PC-3 (cell line): ENCODE data around the gene SPRED1. TPM values are rescaled to one million over a fixed set of nuclear protein-coding genes. Genes with fewer than 3 reads are reported as not detected.
A peak's percentile ranks its signal among the peaks of the same experiment; 100 is the strongest.
"Not testable (repeated sequence)": the region's sequence is repeated elsewhere in the genome, so short reads cannot be mapped to it uniquely, and the experiment has no call there.

Source experiments
- ATAC-seq: fragments of 200-7000 bp; cut with Tn5 transposase; 2 replicates; pipeline ENCODE4 v1.9.1; 2020; ENCODE audit warnings: mild to moderate bottlenecking, moderate library complexity
- BruUV-seq: library from RNA; stranded (reverse); fragments of 400-500 nt; replicated peaks from 2 replicates; lab custom pipeline; 2021; lab: Mats Ljungman, UMichigan
- CTCF ChIA-PET: fragments of 300-600 bp; sonication (Branson Sonifier 250); formaldehyde crosslinking; loops from one replicate; lab custom pipeline; 2022; ENCODE audit warnings: antibody characterized with exemption; lab: Charles Lee
- POLR2A ChIA-PET: fragments of 300-600 bp; sonication (Branson Sonifier 250); formaldehyde crosslinking; loops from one replicate; lab custom pipeline; 2022; ENCODE audit warnings: antibody characterized with exemption; ENCODE audit not compliant: unreplicated experiment; lab: Charles Lee
- DNase-seq: peaks from one replicate; pipeline ENCODE4 v3.0.0-alpha.2; 2015
- H2AFZ ChIP-seq: fragments of 300-600 bp; sonication (generic); 2 replicates; pipeline ENCODE4 v1.6.0; 2016; ENCODE audit warnings: antibody characterized with exemption, low read length
- H3F3A ChIP-seq: fragments of 300-600 bp; sonication (generic); one replicate; pipeline ENCODE4 v1.6.0; 2017; ENCODE audit warnings: antibody characterized with exemption, low read length, control low read depth, mild to moderate bottlenecking; ENCODE audit not compliant: unreplicated experiment
- H3K27ac ChIP-seq: fragments of 300-600 bp; sonication (generic); 2 replicates; pipeline ENCODE4 v1.5.1; 2016; ENCODE audit warnings: mild to moderate bottlenecking, low read length
- H3K27me3 ChIP-seq: fragments of 300-600 bp; sonication (generic); 2 replicates; pipeline ENCODE4 v1.6.1; 2016; ENCODE audit warnings: low read length, mixed read lengths
- H3K36me3 ChIP-seq: fragments of 300-600 bp; sonication (generic); 2 replicates; pipeline ENCODE4 v1.6.1; 2016; ENCODE audit warnings: low read depth, mixed run types, low read length, mixed read lengths
- H3K4me1 ChIP-seq: fragments of 300-600 bp; sonication (generic); 2 replicates; pipeline ENCODE4 v1.5.1; 2016; ENCODE audit warnings: low read length; ENCODE audit not compliant: insufficient read depth
- H3K4me2 ChIP-seq: fragments of 300-600 bp; sonication (generic); 2 replicates; pipeline ENCODE4 v1.6.0; 2016; ENCODE audit warnings: low read length
- H3K4me3 ChIP-seq: fragments of 300-600 bp; sonication (generic); 2 replicates; pipeline ENCODE4 v1.5.1; 2016; ENCODE audit warnings: mild to moderate bottlenecking, low read length, mixed read lengths
- H3K79me2 ChIP-seq: fragments of 300-600 bp; sonication (generic); 2 replicates; pipeline ENCODE4 v1.6.1; 2017; ENCODE audit warnings: low read length, mixed read lengths
- H3K9ac ChIP-seq: fragments of 300-600 bp; sonication (generic); 2 replicates; pipeline ENCODE4 v1.6.0; 2016; ENCODE audit warnings: mild to moderate bottlenecking, low read length
- H3K9me2 ChIP-seq: fragments of 300-600 bp; sonication (generic); replicated peaks from 2 replicates; pipeline ENCODE4 v1.6.1; 2016; ENCODE audit warnings: mixed run types, low read length, mixed read lengths
- H3K9me3 ChIP-seq: fragments of 300-600 bp; sonication (generic); 2 replicates; pipeline ENCODE4 v1.6.1; 2016; ENCODE audit warnings: low read length, mixed read lengths
- H4K20me1 ChIP-seq: fragments of 300-600 bp; sonication (generic); 2 replicates; pipeline ENCODE4 v1.6.1; 2016; ENCODE audit warnings: low read length, mixed read lengths
- CTCF ChIP-seq: fragments of 300-600 bp; sonication (generic); conservative IDR thresholded peaks from 2 replicates; pipeline ENCODE4 v1.5.1; 2017; ENCODE audit warnings: antibody characterized with exemption, low read depth, mild to moderate bottlenecking, low read length
- EZH2 ChIP-seq: fragments of 300-600 bp; sonication (generic); IDR thresholded peaks from one replicate; pipeline ENCODE4 v1.6.1; 2017; ENCODE audit warnings: antibody characterized with exemption, mild to moderate bottlenecking, low read length; ENCODE audit not compliant: unreplicated experiment
- EZH2phosphoT487 ChIP-seq: fragments of 300-600 bp; sonication (generic); IDR thresholded peaks from 2 replicates; pipeline ENCODE4 v1.6.1; 2018; ENCODE audit warnings: mild to moderate bottlenecking, antibody characterized with exemption, low read length, borderline replicate concordance
- intact Hi-C: fragments of 100-400 bp; cut with micrococcal nuclease; formaldehyde crosslinking; loops from 2 replicates; pipeline ENCODE4 v1.9.0; 2023
- total RNA-seq: library from RNA; depleted of rRNA; stranded (reverse); fragments of >200 nt; gene quantifications from 2 replicates; pipeline ENCODE4 v1.2.3, GENCODE V29; 2014

SPRED1 gene
- total RNA-seq, 1 experiment from 2014 or later: 39.7 TPM

GRCh38 chr15:38274135-38274534, 21.5 kb downstream of the SPRED1 start:
- Histone ChIP-seq H2AFZ (no peak overlapping the region), H3K9me2 (no peaks in the 10 kb centered on the region), H3F3A (no peaks in the 10 kb centered on the region), H3K9me3 (no peaks in the 10 kb centered on the region), H3K4me3 (no peak overlapping the region), H3K27me3 (no peaks in the 10 kb centered on the region), H3K36me3 (peaks cover 9% of the 10 kb centered on the region; the same call in 1 of the 2 replicates), H3K9ac (no peak overlapping the region), H3K79me2 (peaks cover 99% of the 10 kb centered on the region), H3K27ac (no peak overlapping the region), H3K4me2 (no peak overlapping the region), H3K4me1 (no peaks in the 10 kb centered on the region), H4K20me1 (peaks cover 62% of the 10 kb centered on the region)
- DNase-seq: no peak
- POLR2A ChIA-PET: no interaction called here
- intact Hi-C loops: no loop called here
- no peak for TF ChIP-seq CTCF
- no TSS peak for BruUV-seq
- no peak for ATAC-seq
- CTCF ChIA-PET: no interaction called here

- DNase-seq (peak; percentile 42), ATAC-seq (no peak)
- ChIA-PET POLR2A (no interaction called here), CTCF (no interaction called here)
- Histone ChIP-seq H2AFZ (no peak overlapping the region), H4K20me1 (peaks cover 70% of the 10 kb centered on the region), H3K4me3 (no peak overlapping the region), H3K9ac (no peak overlapping the region), H3K27me3 (no peaks in the 10 kb centered on the region), H3K27ac (no peak overlapping the region), H3K79me2 (peaks cover 99% of the 10 kb centered on the region), H3K4me1 (no peaks in the 10 kb centered on the region), H3K9me2 (no peaks in the 10 kb centered on the region), H3K36me3 (0 out of 2 replicates have a peak, but pooled peaks cover 3% of the 10 kb centered on the region), H3K9me3 (no peaks in the 10 kb centered on the region), H3K4me2 (no peak overlapping the region), H3F3A (no peaks in the 10 kb centered on the region)
- intact Hi-C loops: no loop called here
- BruUV-seq: no TSS peak
- TF ChIP-seq CTCF (no peak), EZH2 (no peak), EZH2phosphoT487 (no peak)
These were observed 23.3 kb downstream of the SPRED1 start for GRCh38 chr15:38275959-38276358.

- H3K27me3 ChIP-seq, H3K9me3 ChIP-seq, ATAC-seq, intact Hi-C loops, H3K4me1 ChIP-seq, POLR2A ChIA-PET, H2AFZ ChIP-seq, H3K9me2 ChIP-seq, H3K4me3 ChIP-seq, H3K27ac ChIP-seq, CTCF ChIA-PET, H3K4me2 ChIP-seq, H3K36me3 ChIP-seq, H3F3A ChIP-seq, BruUV-seq, DNase-seq, H3K9ac ChIP-seq: not testable (repeated sequence)
- Histone ChIP-seq H3K79me2 (peaks cover 99% of the 10 kb centered on the region), H4K20me1 (peaks cover 64% of the 10 kb centered on the region)
These were observed 24.6 kb downstream of the SPRED1 start for GRCh38 chr15:38277281-38277680.
